HUES6 (cell line): ENCODE measurements around the gene GATAD2A.

Experiments
- H3K27ac ChIP-seq: 2 replicates; pipeline ENCODE4 v1.7.0; 2013; ENCODE audit warnings: low read depth, mild to moderate bottlenecking, low read length, inconsistent platforms
- H3K27me3 ChIP-seq: 2 replicates; pipeline ENCODE4 v1.6.1; 2013; ENCODE audit warnings: low read length; ENCODE audit not compliant: control insufficient read depth, insufficient read depth
- H3K36me3 ChIP-seq: 2 replicates; pipeline ENCODE4 v1.6.1; 2013; ENCODE audit warnings: low read length; ENCODE audit not compliant: control insufficient read depth, insufficient read depth
- H3K4me1 ChIP-seq: 2 replicates; pipeline ENCODE4 v1.6.1; 2013; ENCODE audit warnings: low read length; ENCODE audit not compliant: control insufficient read depth, insufficient read depth
- H3K4me3 ChIP-seq: 2 replicates; pipeline ENCODE4 v1.5.1; 2013; ENCODE audit warnings: low read depth, low read length
- H3K9ac ChIP-seq: one replicate; pipeline ENCODE4 v1.6.1; 2013; ENCODE audit warnings: mild to moderate bottlenecking, low read length
- H3K9me3 ChIP-seq: 2 replicates; pipeline ENCODE4 v1.6.1; 2013; ENCODE audit warnings: low read depth, low read length; ENCODE audit not compliant: control insufficient read depth, insufficient read depth

Gene GATAD2A

GRCh38 chr19:19531951-19532805, 126.7 kb downstream of the GATAD2A start:
- Histone ChIP-seq H3K36me3 (peaks cover 13% of the 10 kb centered on the region), H3K9ac (no peak overlapping the region), H3K27ac (no peak overlapping the region), H3K9me3 (no peaks in the 10 kb centered on the region), H3K4me1 (peaks cover 7% of the 10 kb centered on the region; the same call in 1 of the 2 replicates), H3K4me3 (no peak overlapping the region), H3K27me3 (peaks cover 5% of the 10 kb centered on the region; the same call in 1 of the 2 replicates)

- H3K4me3 ChIP-seq: no peak overlapping the region
- H3K27ac ChIP-seq: no peak overlapping the region
- peaks cover 7% of the 10 kb centered on the region; the same call in 1 of the 2 replicates for H3K4me1 ChIP-seq
- peaks cover 4% of the 10 kb centered on the region for H3K36me3 ChIP-seq
- H3K9ac ChIP-seq: no peak overlapping the region
- peaks cover 13% of the 10 kb centered on the region for H3K27me3 ChIP-seq
- no peaks in the 10 kb centered on the region for H3K9me3 ChIP-seq
Measured at GRCh38 chr19:19532806-19533701, 127.6 kb downstream of the GATAD2A start.

- no peak overlapping the region for H3K9ac ChIP-seq
- H3K27ac ChIP-seq: no peak overlapping the region
- no peaks in the 10 kb centered on the region for H3K9me3 ChIP-seq
- H3K4me3 ChIP-seq: no peak overlapping the region
- H3K4me1 ChIP-seq: peaks cover 7% of the 10 kb centered on the region; the same call in 1 of the 2 replicates
- no peaks in the 10 kb centered on the region; the same call in none of the 2 replicates for H3K36me3 ChIP-seq
- H3K27me3 ChIP-seq: peaks cover 21% of the 10 kb centered on the region
Measured at GRCh38 chr19:19533841-19534240, 128.4 kb downstream of the GATAD2A start.

GRCh38 chr19:19534556-19535265, 129.2 kb downstream of the GATAD2A start:
- Histone ChIP-seq H3K27ac (no peak overlapping the region), H3K36me3 (no peaks in the 10 kb centered on the region; the same call in 1 of the 2 replicates), H3K27me3 (peaks cover 30% of the 10 kb centered on the region), H3K9ac (no peak overlapping the region), H3K4me3 (no peak overlapping the region), H3K4me1 (peaks cover 10% of the 10 kb centered on the region; the same call in 1 of the 2 replicates), H3K9me3 (no peaks in the 10 kb centered on the region)

GRCh38 chr19:19535311-19536191, 130.1 kb downstream of the GATAD2A start:
- no peak overlapping the region for H3K27ac ChIP-seq
- peaks cover 37% of the 10 kb centered on the region for H3K27me3 ChIP-seq
- H3K4me1 ChIP-seq: peaks cover 14% of the 10 kb centered on the region; the same call in 1 of the 2 replicates

GRCh38 chr19:19537075-19538048, 131.9 kb downstream of the GATAD2A start:
- Histone ChIP-seq H3K9ac (no peak overlapping the region), H3K27me3 (peaks cover 41% of the 10 kb centered on the region), H3K4me1 (peaks cover 11% of the 10 kb centered on the region; the same call in 1 of the 2 replicates), H3K36me3 (no peaks in the 10 kb centered on the region; the same call in 1 of the 2 replicates), H3K4me3 (peak overlapping the region; percentile 68), H3K27ac (no peak overlapping the region), H3K9me3 (no peaks in the 10 kb centered on the region)

More at GRCh38 chr19:19535311-19536191, 130.1 kb downstream of the GATAD2A start:
- H3K9me3 ChIP-seq: no peaks in the 10 kb centered on the region
- no peaks in the 10 kb centered on the region; the same call in 1 of the 2 replicates for H3K36me3 ChIP-seq
- no peak overlapping the region for H3K9ac ChIP-seq
- no peak overlapping the region for H3K4me3 ChIP-seq

DNA sequence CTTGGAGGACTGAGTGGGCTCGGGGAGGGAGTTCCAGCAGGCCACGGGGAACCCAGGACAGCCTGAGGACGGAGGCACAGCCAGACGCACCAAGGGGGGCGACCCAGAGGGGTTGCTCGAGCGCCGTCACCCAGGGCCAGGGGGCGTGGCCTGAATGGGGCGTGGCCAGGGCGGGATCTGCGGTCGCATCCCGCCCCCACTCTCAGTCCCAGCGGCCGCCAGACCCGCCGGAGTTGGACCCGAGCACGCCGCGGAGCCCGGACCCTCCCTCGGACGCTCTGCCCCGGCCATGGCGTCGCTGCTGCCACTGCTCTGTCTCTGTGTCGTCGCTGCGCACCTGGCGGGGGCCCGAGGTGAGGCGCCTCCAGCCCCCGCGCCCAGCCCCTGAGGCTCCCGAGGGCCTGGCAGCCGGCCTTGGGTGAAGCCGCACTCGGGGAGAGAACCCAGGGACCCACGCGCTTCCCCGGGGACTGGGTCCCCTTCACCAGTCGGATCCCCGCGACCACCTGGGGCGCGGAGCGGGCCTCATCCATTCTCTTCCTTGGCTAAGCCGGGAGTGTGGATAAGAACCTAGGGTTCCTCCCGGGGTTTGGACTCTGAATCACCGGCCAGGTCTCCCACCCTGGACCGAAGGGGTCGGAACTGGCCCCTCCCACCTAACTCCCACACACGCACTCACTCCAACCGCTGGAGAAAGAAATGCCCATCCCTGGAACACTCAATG, 132.7 kb downstream of the GATAD2A start, which contains the start of gene CILP2:
Gene CILP2 (plus strand): TSS at position 205 of the 724 bp plus-strand sequence. CDS start 85 bp downstream, at position 290.
- Histone ChIP-seq H3K9me3 (no peaks in the 10 kb centered on the region), H3K36me3 (no peaks in the 10 kb centered on the region; the same call in 1 of the 2 replicates), H3K4me3 (peak within 1 kb of the TSS; percentile 68), H3K4me1 (peaks cover 8% of the 10 kb centered on the region; the same call in 1 of the 2 replicates), H3K9ac (peak within 1 kb of the TSS; percentile 27), H3K27ac (no peak within 1 kb of the TSS), H3K27me3 (peaks cover 41% of the 10 kb centered on the region)

- no peak overlapping the region for H3K27ac ChIP-seq
- H3K4me3 ChIP-seq: peak overlapping the region; percentile 68
- no peak overlapping the region for H3K9ac ChIP-seq
- H3K36me3 ChIP-seq: no peaks in the 10 kb centered on the region; the same call in 1 of the 2 replicates
- no peaks in the 10 kb centered on the region for H3K9me3 ChIP-seq
- H3K27me3 ChIP-seq: peaks cover 41% of the 10 kb centered on the region
- peaks cover 8% of the 10 kb centered on the region; the same call in 1 of the 2 replicates for H3K4me1 ChIP-seq
Measured at GRCh38 chr19:19538785-19539166, 133.3 kb downstream of the GATAD2A start.
